HG03575 (cell line): Measurements from ENCODE around the gene ICOSLG.
"Not testable (repeated sequence)": the region's sequence is repeated elsewhere in the genome, so short reads cannot be mapped to it uniquely, and the experiment has no call there.

Source experiments
- ATAC-seq: cut with Tn5 transposase; IDR thresholded peaks from one replicate; pipeline ENCODE4 v1.9.1; 2021; ENCODE audit not compliant: unreplicated experiment, insufficient number of reproducible peaks, low FRiP score; ENCODE audit errors: extremely low read depth

The ICOSLG gene, protein sequence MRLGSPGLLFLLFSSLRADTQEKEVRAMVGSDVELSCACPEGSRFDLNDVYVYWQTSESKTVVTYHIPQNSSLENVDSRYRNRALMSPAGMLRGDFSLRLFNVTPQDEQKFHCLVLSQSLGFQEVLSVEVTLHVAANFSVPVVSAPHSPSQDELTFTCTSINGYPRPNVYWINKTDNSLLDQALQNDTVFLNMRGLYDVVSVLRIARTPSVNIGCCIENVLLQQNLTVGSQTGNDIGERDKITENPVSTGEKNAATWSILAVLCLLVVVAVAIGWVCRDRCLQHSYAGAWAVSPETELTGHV

DNA sequence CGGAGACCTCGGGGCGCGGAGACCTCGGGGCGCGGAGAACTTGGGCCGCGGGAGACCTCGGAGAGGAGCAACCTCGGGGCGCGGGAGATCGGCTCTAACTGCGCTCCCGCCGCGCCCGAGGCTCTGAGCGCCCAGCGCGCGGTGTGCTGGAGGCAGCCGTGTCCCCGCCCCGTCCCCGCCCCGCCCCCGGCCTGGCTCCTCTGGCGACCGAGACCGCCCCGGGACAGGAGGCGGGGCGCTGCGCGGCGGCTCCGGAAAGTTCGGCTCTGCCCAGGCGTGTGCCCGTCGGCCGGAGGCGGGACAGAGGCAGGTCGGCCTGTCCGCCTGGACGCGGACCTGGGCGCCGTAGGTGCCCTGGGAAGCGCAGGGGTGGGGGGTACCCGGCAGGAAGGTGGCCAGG is at the start of gene ICOSLG:
ICOSLG (minus strand) TSS at position 102 of the 400 bp plus-strand sequence. CDS start 126 bp downstream, outside the sequence.
- ATAC-seq, result not testable (repeated sequence)

DNA sequence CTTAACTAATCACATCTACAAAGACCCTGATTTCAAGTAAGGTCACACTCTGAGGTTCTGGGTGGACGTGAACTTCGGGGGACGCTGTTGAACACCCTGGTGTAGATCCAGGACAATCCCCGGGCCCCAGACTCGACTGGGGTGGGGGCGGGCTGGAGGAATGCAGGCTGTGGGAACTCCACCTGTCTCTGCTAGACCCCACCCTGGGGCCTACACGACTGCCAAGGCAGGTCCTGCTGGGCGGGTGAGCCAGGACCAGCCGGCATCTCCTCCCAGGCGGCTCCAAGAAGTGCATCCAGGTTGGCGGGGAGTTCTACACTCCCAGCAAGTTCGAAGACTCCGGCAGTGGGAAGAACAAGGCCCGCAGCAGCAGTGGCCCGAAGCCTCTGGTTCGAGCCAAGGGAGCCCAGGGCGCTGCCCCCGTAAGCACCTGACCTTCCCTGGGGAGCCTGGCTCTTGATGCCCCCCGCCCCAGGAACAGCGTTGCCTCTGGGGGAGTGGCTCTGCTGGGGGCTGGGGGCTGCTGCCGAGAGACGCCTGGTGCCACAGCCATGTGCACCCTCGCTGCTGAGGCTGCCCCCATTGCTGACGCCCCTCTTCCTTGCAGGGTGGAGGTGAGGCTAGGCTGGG is 48.8 kb upstream of the ICOSLG start:
- no peak for ATAC-seq

DNA sequence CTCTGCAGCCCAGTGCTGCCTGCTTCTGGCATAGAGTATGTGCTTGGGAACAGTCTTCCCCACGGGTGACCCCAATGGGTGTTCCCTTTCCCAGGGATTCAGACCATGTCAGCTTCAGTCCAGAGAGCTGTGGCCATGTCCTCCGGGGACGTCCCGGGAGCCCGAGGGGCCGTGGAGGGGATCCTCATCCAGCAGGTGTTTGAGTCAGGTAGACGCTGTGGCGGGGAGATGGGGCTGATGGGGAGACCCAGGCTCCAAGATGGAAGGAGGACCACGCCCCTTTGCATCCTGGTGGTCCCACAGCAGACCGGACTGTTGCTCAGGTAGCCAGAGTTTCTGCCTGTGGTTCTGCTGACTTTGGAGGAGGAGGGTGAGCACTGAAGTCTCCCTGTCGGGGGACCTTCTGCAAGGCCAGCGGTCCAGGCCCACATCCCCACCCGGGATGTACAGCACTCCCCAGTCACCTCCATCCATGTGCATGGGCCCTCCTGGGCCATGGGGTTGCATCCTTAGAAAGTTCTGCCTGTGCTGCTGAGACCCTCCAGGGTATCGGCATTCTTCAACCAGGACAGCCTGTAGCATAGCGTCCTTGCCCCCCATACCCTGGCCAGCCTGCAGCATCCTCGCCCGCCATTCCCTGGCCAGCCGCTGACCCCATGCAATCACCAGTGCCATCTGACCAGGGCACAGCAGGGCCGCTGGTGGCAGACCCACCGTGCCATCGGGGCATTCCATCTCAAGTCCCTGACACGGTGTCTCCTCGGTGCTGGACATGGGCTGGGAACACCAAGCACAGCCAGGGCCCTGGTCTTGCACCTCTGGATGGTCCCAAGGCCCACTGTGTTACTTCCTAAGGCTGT is 47.7 kb upstream of the ICOSLG start:
- no peak for ATAC-seq

DNA sequence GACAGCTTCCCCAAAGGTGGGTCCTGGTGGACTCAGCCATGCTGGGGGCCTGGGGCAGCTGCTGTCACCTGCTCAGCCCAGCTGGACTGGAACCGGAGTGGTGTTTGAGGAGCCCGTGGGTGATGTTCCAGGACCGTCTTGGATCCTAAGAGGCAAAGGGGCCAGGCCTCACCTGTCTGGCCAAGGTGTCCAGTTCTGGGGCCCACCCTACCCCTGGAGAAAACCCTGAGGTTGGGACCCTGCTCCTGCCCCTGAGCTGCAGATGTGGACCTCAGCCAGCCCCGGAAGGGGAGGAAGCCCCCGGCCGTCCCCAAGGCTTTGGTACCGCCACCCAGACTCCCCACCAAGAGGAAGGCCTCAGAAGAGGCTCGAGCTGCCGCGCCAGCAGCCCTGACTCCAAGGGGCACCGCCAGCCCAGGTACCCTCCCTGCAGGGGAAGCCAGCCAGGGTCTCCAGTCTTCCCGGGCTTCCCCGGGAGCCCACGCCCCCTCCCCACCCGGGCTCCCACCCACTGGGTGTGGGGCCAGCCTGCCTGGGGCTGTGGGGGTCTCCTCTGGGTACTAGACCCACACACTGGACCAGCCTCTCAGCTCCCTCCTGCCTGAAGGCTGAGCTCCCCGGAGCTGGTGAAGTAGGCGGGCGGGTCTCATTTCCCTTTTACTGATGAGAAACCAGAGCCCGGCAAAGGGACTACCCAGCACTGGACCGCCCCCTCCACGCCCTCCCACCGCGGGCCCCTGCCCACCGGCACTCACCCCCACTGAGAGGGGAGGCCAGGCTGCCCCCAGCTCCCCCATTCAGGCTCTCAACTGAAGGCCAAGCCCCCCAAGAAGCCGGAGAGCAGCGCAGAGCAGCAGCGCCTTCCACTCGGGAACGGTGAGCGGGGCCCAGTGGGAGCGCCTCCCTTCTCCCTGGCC is 46.2 kb upstream of the ICOSLG start:
- ATAC-seq, result no peak

DNA sequence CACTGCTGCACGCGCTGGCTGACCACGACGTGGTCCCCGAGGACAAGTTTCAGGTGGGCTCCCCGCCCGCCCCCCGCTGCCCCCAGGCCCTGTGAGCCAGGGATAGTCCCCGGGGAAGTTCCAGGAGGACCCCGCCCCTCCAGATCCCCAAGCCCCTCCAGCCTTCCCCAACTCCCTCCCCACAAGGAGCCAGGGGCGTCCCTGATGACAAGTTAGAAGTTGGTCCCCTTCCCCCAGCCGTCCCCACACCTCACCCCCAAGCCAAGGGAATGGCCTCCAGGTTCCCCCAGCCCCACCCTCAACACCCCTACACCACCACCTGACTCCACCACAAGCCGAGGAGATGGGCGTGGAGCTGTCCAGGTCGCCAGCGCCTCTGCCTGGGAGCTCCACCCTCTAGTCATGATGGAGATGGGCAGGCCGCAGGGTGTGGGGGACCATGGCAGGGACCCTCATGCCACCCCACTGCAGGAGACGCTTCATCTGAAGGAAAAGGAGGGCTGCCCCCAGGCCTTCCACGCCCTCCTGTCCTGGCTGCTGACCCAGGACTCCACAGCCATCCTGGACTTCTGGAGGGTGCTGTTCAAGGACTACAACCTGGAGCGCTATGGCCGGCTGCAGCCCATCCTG is 45.5 kb upstream of the ICOSLG start:
- no peak for ATAC-seq

DNA sequence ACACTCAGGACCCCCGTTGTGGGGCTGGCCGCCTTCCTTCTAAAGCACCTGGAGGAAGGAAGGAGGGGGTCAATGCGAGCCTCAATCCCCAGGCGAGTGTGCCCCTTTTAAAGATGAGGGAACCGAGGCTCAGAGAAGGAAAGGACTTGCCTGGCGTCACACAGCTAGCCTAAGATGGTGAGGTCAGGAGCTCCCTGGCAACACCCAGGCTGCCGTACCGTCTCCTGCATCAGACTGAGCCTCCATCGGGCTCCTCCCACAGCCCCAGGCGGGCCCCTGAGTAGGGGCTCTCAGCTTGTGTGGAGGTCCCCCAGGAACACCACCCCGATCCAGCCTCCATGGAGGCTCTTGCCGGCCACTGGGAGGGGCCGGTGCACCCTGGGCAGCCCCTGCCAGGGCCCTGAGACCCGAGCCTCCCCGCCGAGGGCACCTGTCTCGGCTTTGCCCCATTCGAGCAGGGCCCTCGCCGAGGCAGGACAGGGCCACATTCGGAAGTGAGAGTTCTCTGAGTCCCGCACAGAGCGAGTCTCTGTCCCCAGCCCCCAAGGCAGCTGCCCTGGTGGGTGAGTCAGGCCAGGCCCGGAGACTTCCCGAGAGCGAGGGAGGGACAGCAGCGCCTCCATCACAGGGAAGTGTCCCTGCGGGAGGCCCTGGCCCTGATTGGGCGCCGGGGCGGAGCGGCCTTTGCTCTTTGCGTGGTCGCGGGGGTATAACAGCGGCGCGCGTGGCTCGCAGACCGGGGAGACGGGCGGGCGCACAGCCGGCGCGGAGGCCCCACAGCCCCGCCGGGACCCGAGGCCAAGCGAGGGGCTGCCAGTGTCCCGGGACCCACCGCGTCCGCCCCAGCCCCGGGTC is 44.6 kb upstream of the ICOSLG start, which contains the start of gene AIRE:
AIRE (plus strand) TSS at position 739 of the 855 bp plus-strand sequence. CDS start 131 bp downstream, outside the sequence.
- ATAC-seq, result no peak

DNA sequence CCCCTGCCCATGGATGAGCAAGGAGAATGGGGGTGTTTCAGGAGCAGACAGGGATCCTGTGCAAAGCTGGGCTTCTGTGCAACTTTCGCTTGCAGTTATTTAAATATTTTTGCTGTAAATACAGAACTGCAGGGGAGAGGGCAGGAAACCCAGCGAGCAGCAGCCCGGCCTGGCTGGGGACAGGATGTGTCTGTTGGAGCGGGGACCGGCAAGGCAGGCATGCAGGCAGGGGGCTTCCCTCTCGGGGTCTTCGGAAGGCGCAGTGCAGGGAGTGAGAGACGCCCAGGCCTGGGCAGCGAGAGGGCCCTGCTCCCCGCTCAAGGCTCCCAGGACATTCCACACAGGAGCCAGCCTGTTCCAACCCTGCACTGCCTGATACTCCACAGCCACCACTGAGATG is 43.2 kb upstream of the ICOSLG start:
- ATAC-seq, result no peak

DNA sequence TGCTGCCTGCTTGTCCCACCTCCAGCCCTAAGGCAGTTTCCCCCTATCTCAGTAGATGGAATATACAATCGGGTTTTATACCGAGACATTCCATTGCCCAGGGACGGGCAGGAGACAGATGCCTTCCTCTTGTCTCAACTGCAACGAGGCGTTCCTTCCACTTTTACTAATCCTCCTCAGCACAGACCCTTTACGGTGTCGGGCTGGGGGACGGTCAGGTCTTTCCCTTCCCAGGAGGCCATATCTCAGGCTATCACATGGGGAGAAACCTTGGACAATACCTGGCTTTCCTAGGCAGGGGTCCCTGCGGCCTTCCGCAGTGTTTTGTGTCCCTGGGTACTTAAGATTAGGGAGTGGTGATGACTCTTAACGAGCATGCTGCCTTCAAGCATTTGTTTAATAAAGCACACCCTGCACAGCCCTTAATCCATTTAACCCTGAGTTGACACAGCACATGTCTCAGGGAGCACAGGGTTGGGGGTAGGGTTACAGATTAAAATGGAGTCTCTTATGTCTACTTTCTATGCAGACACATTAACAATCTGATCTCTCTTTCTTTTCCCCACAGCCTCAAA is 42.6 kb upstream of the ICOSLG start:
- ATAC-seq, result not testable (repeated sequence)

DNA sequence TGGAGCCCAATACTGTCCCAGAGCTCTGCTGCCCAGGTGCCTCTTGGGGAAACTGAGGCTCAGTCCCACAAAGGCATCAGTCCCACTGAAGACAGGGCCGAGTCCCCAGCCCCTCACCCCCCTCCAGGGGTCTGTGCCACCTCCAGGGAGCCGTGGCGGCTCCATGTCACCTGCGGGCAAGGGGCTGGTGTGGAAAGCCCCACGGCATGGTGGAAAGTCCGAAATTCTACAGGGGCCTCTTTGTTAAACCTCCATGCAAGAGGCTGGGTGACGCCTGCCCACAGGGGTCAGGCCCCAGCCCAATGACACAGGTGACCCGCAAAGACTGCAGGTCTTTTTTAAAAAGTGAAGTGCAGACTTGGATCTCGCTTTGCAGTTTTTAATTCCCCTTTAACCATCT is 41.6 kb upstream of the ICOSLG start:
- no peak for ATAC-seq

DNA sequence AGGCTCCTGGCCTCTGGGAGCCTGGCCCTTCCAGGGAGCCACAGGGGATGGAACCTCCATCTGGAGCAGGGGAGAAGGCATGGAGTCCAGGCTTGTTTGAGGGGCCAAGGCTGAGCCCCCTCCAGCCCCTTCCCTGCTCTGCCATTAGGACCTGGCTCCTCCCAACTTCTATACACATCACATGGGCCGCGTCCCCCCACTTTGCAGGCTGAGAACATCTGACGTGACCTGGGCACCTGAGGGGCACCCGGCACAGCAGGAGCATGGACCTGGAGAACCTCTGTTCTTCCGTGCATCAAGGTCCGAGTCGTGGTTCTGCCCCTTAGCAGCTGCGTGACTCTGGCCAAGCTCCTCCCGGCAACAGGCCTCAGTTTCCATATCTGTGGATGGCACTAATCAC is 41.1 kb upstream of the ICOSLG start:
- no peak for ATAC-seq

DNA sequence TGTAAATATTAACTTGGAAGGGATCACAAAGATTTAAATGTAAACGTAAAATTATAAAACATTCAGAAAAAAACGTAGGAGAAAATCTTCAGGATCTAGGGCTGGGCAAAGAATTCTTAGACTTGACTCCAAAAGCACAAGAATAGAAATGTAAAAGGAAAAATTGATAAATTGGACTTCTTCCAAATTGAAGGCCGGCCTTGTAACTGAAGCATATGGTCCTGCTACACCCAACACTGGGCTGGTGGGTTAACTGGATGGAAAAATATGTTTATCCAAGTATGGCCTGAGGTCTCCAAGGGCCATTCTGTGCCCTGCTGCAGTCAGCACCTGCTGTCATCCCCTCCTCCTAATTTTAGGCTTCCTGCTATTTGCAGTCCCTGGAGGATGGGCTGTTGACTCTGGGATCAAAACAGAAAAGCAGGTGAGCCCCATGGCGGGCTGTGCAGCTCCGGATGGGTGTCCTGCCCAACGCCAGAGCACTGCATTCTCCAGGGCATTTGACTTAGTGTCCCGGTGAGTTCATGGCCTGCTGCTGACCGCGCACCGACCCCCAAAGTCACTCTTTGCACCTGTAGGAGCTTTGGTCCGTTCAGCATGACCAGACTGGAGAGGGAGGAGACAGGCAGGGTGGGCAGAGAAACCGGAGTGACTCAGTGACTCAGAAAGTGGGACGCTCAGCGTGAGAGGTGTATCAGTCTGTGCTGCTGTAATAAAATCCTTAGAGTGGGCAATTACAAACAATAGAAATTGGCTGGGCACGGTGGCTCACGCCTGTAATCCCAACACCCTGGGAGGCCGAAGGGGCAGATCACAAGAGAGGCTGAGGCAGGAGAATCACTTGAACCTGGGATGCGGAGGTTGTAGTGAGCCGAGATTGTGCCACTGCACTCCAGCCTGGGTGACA is 38.9 kb upstream of the ICOSLG start:
- ATAC-seq, result no peak

DNA sequence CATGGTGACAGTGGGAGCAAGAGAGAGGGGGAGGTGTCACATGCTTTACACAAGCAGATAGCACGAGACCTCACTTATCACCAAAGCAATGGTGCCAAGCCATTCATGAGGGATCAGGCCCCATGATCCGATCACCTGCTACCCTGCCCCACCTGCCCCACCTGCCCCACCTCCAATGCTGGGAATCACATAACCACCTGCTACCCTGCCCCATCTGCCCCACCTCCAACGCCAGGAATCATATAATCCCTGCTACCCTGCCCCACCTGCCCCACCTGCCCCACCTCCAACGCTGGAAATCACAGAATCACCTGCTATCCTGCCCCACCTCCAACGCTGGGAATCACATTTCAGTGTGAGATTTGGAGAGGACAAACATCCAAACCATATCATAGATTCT is 34.3 kb upstream of the ICOSLG start:
- no peak for ATAC-seq

DNA sequence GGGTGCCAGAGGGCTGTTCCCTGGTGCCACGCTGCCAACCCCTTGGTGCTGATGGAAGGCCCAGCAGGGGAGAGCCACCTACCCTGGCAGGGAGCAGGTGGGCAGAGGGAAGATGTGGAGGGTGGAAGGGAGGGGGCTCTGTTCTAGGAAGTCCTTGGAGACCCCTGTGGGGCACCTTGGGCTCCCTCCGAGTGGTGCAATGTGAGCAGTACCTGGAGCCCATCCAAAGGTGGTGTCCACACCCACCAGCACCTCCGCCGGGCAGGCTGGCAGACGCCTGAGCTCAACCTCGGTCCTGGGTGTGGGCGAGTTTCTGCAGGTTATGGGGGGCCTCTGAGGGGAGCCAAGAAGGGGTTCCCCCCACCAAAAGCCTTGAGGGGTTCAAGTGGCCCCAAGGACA is 32.3 kb upstream of the ICOSLG start:
- ATAC-seq, result no peak

DNA sequence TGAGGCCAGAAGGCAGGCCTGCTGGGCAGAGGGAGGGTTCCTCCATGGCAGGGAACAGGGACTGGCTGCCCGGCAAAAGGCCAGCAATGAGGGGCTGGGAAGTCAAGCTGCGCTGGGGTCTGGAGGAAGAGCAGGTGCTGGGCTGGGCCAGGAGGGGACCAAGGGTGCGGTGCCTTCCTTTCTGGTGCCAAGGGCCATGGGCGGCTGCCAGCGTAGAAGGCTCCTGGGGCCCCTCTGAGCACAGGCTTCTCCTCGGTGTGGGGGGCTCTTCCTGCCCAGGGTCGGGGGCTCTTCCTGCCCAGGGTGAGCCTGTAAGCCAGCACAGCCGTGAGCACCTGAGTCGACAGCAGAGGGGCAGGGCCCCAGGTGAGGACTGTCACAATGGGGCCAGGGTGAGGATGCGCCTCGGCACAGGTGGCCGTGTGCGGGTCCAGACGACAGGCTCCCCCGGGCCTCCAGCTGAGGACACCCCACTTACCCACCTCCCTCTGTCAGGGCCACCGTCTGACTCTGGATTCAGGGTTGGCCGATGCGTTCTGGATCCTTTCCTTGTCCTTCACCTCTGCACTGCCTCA is 31.6 kb upstream of the ICOSLG start:
- ATAC-seq, result no peak

DNA sequence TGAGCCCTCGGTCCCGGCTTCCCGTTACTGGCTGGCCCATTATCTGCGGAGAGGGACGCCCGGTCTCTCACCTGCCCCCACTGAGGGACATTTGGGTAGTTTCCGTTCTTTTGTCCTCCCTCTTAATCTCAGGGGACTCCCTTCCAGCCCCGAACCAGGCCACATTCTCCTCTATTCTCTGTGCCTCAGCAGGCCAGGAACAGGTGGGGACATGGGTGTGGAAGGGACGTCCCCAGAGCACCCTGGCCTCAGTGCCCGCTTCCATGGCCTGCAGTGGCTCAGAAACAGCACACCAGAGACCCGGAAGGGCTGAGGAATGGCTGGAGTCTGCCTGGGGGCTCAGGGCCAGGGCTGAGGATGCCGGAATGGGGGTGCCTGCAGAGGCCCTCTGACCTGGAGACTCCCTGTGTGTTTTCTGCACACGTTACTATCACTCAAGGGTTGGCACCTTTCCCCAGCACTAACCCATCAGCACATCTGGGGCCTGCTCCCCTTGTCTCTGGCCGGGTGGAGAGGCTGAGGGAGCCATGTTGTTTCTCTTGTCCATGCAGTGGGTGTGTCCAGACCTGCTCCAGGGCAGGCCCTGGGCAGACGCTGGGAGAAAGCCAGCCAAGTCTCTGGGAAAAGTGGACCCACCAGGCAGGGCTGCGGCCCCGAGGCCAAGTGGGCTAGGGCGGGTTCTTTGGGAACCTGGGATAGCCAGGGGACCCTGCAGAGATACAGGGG is 31.0 kb upstream of the ICOSLG start:
- no peak for ATAC-seq
